GM18907 (cell line): ENCODE results near the gene RBP7.
"Not testable (repeated sequence)": the region's sequence is repeated elsewhere in the genome, so short reads cannot be mapped to it uniquely, and the experiment has no call there.

Experiments
- ATAC-seq: cut with Tn5 transposase; IDR thresholded peaks from one replicate; pipeline ENCODE4 v1.9.1; 2021; ENCODE audit warnings: mild to moderate bottlenecking, moderate library complexity; ENCODE audit not compliant: unreplicated experiment

RBP7 gene

DNA sequence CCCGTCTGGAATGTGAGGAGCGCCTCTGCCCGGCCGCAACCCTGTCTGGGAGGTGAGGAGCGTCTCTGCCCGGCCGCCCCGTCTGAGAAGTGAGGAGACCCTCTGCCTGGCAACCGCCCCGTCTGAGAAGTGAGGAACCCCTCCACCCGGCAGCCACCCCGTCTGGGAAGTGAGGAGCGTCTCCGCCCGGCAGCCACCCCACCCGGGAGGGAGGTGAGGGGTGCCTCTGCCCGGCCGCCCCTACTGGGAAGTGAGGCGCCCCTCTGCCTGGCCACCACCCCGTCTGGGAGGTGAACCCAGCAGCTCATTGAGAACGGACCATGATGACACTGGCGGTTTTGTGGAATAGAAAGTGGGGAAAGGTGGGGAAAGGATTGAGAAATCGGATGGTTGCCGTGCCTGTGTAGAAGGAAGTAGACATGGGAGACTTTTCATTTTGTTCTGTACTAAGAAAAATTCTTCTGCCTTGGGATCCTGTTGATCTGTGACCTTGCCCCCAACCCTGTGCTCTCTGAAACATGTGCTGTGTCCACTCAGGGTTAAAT, 32.0 kb downstream of the RBP7 start:
- ATAC-seq = not testable (repeated sequence)

DNA sequence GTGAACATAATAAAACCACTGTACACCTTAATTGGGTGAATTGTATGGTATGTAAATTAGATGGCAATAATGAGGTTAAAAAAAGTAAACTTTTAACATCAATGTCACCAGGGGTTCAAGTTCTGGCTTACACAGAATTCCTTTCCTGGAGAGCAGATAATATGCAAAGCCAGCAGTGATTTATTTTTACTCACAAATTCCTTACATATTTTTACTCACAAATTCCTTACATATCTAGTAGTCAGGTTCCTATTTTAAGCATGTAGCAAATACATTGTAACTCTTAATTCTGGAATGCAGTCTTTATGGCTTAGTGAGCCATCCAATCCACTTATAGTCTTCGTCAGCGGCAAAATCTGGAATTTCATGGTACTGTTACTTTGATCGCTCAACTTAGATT, 34.4 kb downstream of the RBP7 start:
- no peak for ATAC-seq

DNA sequence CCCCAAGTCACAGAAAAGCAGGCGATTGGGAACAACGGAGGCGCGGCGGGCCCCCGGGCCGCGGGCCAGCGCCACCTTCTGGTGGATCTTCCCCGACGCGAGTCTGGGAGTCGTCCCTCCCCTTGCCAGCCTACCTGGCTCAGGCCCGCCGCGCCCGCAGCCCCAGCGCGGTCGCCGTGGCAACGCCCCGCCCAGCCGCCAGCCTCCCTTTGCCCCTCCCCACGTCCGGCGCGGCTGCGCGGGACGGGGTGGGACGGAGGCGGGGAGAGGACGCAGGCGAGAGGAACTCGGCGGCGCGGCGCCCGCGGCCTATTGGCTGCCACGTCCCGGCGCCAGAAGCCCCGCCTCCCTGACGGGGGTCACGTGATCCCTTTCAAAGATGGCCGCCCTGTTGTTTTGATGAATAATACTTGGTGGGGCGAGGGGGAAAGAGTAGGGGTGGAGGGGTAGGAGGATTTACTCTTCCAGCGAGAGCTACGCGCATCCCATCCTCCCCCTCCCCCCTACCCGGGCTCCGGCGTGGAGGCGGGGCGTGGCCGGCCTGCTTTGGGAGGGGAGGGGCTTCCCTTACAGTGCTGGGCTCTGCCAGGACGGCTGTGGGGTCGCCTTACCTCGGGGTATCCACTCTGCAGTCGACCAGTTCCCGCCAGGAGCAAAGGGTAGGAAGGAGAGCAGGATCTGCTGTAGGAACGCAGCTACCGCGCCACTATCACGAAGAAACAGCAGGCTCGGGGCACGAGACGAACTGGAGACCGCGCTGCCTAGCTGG, 35.7 kb downstream of the RBP7 start, which contains the start of gene UBE4B:
TSS of gene UBE4B (plus strand) at position 369 of the 769 bp plus-strand sequence. CDS start 713 bp downstream, outside the sequence.
- peak; percentile 94 for ATAC-seq

DNA sequence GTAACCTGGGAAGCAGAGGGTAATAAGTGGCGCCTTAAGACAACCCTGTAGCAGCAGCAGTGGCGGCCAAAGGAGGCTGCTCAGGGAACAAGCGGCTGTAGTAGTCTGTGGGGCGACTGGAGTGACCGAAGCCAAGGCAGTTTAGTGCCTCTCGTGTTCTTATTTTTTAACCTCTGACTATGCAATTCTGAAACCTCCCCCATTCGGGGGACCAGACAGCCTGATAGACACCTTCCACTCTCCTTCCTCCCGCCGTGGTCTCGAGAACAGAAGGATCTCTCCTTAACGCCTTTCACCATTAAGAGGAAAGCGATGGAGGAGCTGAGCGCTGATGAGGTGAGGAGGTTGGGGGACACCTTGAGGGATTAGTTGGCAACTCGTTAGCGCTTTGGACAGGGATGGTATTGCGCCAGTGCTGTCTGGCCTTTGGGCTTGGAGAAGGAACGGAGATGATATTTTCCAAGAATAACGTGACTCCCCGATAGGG, 36.4 kb downstream of the RBP7 start:
- peak; percentile 28 for ATAC-seq

DNA sequence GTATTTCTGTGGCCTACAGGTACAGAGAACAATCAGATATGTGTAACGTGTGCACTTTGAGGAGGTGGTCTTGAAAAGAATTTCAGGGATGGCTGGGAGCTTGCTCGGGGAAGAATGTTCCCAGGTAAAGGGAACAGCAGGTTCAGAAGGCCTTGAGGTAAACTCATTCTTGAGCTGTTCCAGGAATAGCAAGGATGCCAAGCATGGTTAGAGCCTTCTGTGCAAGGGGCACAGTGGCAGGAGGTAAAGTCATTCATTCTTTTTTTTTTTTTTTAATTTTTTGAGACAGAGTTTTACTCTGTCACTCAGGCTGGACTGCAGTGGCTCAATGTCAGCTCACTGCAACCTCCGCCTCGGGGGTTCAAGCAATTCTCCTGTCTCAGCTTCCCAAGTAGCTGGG, 45.7 kb downstream of the RBP7 start:
- no peak for ATAC-seq

DNA sequence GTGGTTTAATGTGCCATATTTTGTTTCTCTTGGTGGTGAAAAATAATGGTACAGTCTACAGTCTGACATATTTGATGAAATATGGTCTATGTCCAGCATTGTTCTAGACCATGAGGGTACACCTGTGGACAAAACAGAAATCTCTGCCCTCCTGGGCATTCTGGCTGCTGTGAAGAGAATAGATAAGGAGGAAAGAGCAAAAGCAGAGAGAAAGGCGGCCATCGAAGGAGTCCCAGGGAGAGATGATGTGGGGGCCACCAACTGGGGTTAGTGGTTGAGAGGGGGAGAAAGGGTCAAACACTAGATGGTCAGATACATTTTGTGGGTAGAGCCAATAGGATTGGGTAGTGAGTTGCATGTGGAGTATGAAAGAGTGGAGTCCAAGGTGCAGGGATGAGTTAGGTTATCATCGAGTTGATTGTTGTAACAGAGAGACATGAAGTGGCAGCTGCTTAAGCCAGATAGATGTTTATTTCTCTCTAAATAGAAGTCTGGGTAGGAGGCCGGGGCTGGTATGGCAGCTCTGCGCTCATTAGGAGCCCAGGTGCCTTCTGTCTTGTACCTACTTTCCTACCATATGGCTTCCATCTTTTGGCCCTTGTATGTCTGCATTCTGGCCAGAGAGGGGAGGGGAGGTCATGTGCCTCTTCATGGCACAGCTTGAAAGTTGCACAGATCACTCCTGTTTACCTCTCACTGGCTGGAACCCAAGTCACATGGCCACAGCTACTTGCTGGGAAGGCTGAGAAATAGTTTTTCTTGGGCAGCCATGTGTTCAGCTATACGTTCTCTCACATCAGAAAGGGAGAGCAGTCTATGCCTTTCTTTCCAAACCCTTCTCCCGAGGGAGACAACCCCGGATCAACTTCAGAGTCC, 48.7 kb downstream of the RBP7 start:
- no peak for ATAC-seq

DNA sequence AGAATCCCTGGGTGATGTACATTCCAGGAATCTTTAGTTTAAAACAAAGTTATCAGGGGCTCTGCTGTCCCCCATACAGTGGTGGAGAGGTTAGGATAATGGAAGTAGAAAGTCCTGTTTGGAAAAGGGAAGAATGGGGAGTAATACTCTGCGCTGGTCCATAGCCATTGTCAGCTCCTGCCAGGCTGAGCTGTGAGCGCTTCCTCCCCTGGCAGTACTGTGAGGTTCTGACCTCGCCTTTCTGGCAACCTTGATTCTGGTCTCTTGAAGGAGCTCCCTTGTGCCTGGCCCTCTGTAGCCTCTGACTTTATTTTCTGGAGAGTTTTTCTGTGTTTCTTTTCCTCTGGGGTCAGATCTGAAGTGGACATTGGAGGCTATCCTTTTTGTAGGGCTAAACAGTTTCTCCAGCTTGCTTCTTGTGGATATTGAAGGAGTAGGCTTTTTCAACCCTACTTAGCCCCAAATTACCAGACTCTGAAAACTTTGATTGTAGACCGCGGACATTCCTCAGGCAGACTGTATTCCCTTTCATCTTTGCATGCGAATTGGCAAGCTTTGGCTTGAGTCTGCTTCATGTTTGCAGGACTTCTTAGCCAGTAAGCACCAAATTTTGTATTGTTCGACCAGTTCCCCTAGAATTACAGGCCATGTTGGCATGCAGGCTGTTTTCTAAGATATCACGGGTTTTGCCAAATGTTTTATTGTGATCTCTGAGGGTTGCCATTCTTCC, 49.5 kb downstream of the RBP7 start:
- ATAC-seq = no peak

DNA sequence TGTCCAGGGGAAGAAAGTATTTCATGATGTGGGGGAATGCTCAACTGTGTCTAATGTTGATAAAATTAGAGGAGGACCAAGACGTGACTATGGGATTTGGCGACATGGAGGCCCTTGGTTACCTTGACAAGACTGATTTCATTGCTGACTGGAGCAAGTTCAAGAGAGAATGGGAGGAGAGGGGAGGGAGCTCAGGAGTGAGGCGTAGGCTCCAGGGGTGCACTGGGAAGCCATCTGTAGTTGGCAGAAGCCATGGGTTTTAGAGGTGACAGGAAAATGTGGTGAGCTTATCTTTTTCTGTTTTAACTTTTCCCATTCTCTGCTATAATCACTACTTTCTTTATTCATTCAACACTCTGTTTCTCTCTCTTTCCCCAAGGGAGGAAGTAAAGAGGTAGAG, 51.6 kb downstream of the RBP7 start:
- no peak for ATAC-seq

DNA sequence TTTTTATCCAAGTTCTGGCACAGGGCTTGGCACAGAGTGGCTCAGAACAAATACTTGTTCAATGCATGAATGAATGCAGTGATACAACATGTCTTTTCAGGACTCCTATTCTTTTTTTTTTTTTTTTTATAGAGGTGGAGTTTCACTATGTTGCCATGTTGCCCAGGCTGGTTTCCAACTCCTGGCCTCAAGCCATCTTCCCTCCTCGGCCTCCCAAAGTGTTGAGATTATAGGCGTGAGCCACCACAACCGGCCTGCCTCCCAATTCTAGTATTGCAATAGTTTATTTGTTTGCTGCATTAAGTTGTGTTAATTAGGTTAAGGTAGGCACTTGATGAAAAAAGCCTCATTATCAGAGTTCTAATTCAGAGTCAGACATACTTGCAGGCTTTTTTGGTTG, 53.6 kb downstream of the RBP7 start:
- no peak for ATAC-seq

DNA sequence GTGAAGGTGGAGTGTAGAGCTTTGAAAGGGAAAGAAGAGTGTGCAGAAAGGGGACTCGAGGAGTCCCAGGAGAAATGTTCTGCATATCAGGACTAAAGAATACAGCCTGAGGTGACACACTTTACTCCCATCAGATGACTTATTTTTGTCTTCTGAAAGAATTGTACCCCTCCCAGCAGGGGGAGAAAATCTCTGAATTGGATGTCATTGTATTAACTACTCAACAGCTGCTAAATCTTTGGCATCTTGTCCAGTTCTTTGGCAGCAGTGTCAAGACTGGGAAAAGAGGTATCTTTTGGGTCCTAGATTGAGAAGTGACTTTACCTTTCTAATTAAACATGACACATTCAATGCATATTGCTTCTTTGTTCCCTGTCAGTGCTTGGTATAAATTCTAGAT, 54.6 kb downstream of the RBP7 start:
- no peak for ATAC-seq

DNA sequence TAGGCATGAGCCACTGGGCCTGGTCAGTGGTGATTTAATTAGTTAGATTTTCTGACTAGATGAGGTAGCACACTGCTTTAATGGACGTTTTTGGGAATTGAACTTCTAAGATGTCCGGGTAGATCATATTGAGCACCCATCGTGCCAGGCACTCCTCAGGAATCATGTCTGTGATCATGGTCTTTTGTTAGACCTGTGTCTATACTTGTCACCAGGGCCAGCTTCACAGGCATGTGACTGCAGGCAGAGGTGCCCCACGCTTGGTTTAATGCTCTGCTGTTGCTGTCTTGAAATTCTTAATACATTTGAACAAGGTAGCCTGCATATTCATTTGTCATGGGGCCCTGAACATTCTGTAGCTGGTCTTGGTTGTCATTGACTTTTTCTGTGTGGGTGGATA, 55.3 kb downstream of the RBP7 start:
- ATAC-seq = no peak

DNA sequence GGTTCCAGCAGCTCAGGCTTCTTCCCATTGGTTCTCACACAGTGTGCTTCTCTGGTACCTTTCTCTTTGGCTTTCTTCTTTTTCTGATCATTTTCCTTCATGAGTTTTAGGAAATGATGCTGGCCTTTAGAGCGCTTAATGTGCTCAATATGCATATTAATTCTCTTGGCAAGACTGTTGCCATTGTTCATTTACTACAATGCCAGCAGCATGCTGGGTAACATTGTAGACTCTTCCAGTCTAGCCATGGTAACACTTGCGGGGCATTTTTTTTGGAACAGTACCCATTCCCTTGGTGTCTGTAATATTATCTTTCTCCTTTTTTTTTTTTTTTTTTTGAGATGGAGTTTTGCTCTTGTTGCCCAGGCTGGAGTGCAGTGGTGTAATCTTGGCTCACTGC, 57.4 kb downstream of the RBP7 start:
- ATAC-seq = no peak

DNA sequence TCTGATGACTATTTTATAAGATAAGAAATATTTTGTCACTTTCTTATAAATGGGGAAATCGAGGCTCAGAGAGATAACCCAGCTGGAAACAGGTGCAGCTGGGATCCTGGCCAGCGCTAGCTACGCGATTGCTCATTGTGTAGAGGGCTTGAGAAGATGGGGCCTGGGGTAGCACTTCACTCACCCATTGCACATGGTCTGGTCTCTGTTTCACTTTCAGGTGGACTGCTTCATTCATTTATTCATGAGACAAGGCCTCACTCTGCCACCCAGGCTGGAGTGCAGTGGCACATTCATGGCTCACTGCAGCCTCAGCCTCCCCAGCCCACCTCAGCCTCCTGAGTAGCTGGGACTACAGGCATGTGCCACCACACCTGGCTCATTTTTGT, 59.6 kb downstream of the RBP7 start:
- no peak for ATAC-seq

DNA sequence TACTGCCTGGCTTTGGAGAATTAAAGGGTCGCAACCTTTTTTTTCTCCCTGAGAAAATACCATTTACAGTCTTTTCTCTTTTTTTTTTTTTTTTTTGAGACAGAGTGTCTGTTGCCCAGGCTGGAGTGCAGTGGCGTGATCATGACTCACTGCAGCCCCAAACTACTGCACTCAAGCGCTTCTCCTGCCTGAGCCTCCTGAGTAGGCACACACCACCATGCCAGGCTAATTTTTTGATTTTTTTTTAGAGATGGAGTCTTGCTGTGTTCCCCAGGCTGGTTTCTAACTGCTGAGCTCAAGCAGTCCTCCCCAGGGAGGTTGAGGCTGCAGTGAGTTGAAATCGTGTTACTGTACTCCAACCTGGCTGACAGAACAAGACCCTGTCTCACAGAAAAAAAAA, 60.3 kb downstream of the RBP7 start:
- no peak for ATAC-seq

DNA sequence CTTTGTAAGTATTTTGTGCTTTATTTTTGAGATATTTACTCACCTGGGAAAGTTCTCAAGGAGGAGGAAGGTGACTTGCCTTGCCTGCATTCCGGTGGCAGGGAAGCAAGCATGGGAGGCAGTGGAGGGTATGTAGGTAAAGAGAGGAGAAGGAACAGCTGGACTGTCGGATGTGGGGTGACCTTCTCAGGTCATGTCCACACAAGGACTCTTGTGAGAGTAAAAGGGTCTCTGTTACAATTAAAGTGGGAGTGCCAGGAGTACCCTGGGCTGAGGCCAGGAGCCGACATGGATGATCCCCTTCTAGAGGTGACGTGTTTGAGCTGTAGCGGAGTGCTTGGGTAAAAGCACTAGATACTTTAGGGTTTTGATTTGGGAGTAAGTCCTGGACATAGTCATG, 60.8 kb downstream of the RBP7 start:
- ATAC-seq = no peak

DNA sequence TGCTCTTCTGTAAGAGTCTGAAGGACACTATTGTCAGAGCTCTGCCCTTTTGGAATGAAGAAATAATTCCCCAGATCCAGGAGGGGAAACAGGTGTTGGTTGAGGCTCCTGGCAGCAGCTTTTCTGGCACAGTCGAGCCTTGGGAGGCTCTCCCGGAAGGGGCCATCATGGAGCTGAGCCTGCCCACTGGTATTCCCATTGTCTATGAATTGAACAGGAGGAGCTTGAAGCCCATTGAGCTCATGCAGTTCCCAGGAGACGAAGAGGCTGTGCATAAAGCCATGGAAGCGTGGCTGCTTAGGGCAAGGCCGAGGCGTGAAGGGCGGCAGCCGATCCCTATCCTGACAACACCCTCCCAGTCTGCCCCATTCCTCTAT, 62.3 kb downstream of the RBP7 start:
- no peak for ATAC-seq

DNA sequence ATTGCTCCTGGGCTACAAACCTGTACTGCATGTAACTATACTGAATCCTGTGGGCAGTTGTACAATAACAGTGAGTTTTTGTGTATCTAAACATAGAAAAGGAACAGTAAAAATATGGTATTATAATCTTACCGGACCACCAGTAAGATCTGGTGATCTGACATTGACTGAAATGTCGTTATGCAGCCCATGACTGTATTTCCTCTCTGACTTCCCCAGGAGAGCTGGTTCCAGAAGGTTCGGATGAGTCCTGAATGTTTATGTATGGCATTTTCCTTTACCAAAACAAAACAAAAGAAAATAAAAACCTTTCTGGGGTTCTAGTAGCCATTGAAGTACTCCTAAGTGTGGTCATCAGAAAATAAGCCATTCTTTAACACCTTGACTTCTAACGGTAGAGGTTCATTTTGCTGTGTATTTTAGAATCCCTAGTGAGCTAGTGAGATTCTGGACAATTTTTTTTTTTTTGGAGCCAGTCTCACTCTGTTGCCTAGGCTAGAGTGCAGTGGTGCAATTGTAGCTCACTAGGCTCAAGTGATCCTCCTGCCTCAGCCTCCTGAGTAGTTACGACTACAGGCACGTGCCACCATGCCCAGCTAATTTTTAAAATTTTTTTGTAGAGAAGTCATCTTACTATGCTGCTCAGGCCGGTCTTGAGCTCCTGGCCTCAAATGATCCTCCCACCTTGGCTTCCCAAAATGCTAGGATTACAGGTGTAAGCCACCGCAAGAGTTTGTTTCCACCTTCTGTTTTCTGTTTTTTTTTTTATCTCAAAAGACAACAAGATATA, 63.5 kb downstream of the RBP7 start:
- ATAC-seq = no peak

DNA sequence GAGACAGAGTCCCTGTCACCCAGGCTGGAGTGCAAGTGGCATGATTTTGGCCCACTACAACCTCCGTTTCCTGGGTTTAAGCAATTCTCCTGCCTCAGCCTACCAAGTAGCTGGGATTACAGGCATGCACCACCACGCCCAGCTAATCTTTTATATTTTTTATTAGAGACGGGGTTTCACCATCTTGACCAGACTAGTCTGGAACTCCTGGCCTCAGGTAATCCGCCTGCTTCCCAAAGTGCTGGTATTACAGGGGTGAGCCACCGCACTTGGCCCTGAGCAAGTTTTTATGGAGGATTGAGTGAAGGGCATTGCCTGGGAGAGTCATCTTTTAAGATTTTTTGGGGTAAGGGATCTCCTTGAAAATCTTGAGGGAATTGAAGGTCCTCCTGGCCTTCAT, 64.2 kb downstream of the RBP7 start:
- no peak for ATAC-seq

DNA sequence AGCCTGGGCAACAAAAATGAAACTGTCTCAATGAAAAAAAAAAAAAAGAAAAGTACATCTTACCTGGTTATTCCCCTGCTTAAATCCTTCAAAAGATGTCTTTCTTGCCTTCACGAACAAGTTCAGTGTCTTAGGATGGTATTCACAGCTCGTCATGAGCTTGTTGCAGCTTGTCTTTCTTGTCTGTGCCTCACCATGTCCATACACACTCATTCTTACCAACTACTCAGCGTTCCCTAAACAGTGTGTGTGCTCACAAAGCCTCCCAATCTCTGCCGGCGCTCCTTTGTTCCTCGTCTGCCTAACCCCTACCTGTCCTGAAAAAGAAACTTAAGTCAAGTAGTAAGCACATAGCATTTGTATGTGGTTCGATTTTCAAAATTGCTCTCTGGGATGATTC, 66.8 kb downstream of the RBP7 start:
- ATAC-seq = no peak
